CD4-positive, alpha-beta T cell treated with Interleukin-12 subunit alpha and Interleukin-12 subunit beta, for 1 hour (primary cell): Measurements from ENCODE around the gene SGPP2.

ENCODE experiments used
- DNase-seq: peaks from one replicate; pipeline ENCODE4 v3.0.0-alpha.2; 2020

Gene SGPP2

DNA sequence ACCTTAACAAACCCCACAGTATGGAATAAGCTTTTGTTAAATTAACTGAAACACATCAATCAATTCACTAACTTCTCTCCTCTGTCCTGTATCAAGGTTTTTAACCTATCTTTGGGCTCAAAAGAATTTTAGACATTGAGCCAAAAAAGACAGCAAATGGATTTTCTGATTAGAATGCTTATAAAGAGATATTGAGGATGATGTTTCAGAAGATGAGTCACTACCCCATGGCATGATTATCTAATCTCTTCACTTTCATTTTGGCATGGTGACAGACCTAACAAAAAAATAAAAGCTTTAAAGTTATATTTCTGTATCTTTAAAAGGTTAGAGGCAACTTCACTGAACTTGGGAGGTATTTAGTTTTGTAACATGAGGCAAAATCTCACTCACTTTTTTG lies 55.5 kb downstream of the SGPP2 start:
- no peak for DNase-seq

DNA sequence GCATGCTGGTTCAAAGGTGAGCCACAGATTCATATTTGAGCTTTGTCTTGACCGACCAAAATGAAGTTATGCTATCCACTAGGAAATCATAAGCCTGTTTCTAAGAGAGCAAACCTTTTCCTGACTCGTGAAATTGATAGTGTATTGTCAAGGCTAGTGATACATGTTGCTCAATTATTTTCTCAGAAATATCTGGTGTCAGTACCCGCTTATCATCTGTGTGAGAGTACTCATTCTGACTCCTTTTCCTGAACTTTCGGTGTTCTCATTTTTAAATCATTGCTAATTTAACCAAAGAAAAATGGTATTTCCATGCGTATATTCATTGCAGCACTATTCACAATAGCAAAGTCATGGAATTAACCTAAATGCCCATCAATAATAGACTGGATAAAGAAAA lies 56.2 kb downstream of the SGPP2 start:
- DNase-seq = no peak

DNA sequence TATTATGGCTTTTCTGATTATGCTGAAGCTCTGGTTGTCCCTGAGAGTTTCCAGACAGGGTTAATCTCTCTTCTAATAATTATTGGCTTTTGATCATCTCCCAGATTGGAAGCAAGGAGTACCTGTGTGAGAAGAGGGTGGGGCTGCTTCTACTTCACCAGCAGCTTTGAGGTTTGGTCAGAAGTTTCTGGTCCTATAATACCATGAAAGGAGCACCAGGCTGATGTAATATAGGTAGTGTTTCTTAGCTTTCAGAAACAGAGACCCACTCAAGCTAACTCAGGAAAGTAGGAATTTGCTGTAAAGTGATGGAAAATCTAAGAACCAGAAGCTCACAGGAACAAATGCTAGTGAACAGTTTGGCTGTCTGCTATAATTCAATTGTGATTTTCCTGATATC lies 57.6 kb downstream of the SGPP2 start:
- no peak for DNase-seq

DNA sequence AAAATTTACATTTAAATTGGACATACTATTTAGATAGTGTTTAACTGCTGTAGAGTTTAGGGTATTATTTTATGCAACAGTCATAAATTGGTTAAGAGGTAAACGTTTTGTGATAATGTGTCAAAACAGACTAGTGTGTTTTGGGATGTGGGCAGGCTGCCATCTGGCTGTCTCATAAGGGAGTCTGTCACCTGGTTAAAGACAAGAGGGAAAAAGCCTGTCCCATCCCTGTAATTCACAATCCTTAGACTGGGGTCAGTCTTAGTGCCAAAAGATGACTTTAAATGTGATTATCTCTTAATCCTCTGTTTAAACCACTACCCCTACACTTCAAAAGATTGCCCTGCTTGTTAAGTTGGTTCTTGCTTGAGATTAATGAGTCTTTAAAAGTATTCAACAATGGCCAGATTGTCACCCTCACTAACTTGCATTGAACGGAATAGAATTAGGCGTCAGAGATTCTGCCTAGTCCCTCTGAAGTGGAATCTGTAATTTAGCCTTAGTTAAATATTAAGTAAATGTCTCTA lies 59.2 kb downstream of the SGPP2 start:
- no peak for DNase-seq

DNA sequence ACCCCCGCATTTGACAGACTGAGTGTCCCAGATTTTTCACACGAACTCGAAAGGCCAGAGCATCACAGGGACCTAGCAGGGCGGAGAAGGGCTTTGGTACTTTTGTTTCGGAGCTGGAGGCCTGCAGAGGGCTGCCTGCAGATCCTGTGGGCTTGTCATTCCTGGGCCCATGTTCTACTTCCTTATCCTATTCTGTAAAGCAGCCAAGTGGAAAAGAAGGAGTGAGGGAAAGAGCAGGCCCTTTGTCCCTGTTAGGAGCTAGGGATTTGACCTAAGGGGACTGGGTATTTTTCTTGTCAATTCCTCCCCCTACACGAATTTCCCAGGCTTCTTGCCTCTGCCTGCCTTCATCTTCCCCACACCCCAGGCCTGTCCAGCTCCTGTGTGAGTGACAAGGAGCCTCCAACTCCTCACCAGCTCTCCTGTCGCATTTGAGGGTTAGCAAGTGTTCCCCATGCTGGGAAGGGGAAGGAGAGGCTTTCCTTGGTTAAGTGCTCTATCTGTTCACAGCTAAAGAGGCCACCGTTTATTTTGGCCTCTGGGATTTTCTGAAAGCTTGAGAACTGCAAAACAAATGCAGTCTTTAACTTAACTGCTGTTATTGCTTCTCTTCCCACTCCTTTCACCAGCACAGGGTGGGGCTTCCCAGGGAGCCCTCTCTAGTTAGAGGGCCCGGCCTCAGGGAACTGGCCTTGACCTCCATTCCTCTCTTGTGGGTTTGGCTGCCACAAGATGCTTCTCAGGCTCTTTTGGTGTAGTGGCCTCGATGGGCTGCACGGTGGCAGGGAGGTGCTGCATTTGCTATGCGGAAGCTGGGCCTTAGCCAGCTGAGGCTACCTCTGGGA lies 61.2 kb downstream of the SGPP2 start:
- DNase-seq = no peak

DNA sequence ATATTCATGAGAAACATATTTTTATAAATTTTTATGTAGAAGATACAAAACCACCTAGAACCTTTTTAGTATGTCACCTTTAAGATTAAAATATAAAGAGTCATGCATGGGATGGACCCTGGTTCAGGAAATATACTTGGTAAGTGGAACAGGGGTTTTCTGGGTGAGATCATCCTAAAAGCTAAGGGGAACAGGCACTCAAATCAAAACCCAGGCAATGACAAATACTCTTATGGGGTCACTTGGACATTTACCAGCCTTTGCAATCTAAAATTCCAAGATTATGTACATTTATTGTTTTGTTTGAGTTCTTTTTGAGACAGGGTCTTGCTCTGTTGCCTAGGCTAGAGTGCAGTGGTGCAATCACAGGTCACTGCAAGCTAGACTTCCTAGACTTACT lies 65.8 kb downstream of the SGPP2 start:
- no peak for DNase-seq

DNA sequence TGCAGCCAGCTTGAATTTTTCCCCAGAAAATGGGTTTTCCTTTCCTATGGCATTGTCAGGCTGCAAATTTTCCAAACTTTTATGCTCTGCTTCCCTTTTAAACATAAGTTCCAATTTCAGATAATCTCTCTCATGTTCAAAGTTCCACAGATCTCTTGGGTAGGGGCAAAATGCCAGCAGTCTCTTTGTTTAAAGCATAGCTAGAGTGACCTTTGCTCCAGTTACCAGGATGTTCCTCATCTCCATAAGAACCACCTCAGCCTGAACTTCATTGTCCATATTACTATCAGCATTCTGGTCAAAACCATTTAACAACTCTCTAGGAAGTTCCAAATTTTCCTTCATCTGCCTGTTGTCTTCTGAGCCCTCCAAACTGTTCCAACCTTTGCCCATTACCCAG lies 68.3 kb downstream of the SGPP2 start:
- no peak for DNase-seq

DNA sequence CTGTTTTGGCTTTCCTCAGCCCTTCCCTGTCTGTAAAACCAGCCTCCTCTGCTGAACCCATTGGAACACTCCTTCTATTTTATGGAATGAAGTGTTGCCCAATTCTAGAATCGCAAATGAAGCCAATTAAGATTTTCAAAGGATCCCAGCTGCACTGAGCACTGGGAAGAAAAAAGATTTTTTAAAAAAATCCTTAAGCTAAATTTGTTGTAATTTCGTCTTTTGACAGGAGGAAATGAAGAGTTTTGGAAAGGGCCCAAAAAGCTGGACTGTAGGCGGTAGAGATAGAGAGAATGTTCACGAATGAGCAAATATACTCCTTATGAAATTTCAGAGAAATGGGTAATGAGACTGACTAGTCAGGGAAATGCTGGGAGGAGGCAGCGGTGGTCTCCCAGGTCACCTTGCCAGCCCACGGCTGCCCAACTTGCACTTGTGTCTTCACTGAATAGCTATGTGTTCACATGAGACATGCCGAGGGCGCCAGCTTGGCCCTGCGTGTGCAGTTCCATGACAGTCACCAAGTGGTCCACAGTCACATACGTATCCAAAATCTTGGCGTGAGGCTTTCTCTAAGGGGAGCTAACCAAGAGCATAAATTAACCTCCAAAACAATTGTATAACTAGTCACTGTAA lies 69.9 kb downstream of the SGPP2 start:
- DNase-seq = no peak

DNA sequence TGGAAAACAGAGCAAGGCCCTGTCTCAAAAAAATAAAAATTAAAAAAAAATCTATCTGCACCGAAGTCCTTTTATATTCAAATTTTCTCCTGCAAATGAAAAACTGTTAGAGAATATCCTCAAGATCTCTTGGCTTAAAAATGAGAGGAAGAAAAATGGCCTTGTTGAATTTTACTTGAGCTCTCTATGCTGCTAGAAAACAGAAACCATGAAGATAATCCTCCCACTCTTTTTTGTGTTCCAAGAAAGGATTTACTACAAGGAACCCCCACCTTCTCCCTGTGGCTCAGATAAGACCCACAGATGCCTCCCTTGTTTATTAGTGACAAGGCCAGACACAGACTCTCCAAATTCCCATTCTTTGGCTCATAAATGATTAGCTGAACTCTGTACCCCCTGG lies 71.0 kb downstream of the SGPP2 start:
- DNase-seq = no peak

DNA sequence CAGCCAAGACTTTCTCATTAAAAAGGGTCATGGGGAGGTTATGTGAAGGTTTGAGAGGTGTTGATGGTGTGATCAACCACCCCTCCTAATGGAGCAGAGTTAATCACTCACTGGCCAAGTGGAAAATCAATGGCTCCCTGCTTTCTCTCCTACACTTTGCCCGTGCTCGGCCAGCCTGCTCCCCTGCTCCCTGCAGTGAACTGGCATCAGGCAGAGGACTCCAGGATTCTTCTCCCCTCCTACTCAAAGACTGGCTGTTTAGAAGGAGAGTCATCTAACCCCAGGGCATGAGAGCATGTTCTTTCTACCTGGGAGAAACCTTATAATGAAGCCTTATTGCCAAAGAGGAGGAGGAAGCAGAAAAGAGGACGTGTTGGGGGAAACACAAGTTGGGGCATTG lies 74.9 kb downstream of the SGPP2 start:
- no peak for DNase-seq

DNA sequence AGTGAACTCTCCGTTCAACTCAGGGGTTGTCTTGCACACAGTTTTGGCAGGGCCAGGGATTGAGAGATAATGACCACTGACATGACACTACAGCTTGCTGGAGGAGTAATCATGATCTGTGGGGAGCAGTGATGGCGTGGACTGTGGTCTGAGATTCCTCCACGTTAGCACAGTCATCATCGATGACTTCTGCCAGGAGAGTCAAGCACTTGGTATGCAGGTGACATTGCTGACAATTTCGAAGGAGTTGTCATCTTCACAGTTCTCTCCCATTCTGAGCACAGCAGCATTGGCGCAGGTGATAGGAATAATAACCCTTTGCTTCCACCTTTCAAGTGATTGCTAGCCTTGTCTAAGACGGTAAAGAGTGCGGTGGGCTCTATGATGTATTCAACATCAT lies 79.8 kb downstream of the SGPP2 start:
- DNase-seq = no peak

DNA sequence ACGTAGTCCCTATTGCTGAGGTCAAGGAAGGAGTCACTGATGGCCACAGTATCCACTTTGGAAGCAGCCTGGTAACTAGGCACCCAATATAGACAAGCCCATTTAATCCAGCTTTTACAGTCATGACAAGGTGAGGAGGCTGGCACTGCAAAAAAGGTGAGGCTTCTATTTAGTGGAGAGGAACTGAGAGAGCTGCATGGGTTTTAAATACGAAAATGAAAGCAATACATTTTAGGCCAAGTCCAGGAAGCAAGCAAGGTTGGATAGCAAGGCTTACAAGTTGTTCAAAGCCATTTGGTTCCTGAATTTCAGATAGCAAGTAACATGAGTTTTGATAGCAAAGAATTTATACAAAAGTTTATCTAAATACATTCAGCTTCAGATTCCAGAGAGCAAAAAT lies 80.4 kb downstream of the SGPP2 start:
- no peak for DNase-seq

DNA sequence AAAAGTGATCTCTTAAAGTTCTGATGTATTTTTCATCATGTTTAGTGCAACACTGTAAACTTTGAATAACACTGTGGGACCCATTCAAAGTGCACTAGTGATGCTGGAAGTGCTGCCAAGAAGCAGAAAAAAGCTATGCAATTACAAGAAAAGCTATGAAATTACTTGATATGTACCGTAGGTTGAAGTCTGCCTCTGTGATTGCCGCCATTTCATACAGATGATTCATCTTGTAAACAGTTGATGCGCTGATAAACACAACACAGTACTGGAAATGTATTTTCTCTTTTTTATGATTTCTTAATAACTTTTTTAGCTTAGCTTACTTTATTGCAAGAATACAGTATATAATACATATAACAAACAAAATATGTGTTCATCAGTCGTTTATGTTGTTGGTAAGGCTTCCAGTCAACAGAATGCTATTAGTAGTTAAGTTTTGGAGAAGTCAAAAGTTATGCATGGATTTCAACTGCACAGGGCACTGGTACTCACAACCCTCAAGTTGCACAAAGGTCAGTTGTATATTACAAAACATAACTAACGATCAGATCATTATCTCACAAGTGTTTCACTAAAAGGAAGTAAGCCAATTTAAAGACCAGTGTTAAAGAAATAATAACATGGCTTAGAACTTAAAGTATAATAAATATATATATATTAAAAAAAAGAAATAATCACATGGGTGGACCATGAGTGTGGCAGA lies 82.0 kb downstream of the SGPP2 start:
- no peak for DNase-seq

DNA sequence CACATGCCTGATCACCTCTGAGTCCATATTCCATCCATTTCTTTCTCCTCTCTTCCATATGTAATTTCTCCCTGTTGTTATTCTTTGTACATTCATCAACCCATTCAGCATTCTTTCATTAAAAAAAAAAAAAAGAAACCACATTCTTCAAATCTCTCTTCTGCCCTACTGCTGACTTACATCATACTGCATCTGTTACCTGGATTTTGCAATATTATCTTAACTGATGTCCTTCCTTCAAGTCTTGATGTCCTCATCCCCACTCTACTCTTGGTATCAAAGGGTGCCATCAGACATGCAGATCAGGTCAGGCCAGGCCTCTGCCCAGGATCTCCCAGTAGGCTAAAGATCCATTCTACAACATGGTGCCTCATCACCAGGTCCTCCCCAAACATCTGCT lies 90.6 kb downstream of the SGPP2 start:
- DNase-seq = no peak

DNA sequence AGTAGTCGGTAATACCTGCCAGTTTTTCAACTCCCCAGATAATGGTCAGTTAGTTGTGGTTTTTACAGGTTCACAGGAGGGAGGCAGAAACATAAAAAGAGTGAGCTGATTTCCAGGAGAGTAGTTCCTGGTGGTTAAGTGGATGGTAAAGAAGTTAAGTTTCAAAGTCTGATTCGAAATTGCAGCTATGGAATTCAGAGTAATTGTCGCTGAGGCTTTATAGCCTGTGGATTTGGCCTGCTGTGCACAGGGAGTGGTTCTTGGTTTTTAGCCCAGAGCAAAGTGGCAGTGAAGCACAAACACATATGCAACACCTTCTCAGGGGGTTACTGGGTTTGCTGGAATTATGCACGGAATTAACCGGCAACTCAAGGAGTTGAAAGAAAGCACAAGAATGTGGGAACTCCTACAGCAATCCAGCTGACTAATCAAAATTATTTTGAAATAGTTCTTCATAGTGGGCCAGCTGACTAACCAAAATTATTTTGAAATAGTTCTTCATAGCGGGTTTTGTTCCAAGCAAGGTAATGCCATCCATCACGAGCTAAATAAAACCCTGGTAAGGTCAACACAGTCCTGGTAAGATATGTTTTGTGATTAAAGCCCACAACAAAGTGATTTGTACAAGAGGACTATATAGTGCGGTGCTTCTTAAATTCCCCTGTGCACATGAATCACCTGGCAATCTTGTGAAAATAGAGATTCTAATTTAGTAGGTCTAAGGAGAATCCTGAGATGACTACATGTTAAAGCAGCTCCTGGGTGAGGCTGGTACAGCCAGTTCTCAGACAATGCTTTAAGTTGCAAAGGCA lies 94.4 kb downstream of the SGPP2 start:
- DNase-seq = no peak

DNA sequence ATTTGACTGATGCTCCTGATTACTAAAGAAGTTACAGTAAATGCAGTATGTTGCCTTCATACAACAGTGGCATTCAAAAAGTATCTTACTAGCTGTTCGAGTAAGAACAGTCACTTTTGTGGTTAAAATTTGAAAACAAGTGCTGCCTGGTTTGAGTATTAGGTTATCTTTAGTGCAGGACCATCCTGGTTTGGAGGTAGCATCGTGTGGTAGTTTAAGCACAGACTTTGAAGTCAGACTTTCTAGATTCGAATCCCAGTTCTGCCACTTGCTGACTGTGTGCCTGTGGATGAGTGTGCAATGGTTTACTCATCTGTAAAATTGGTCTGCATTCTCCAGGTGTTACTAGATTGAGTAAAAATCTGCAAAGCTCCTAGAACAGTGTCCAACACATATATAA lies 96.8 kb downstream of the SGPP2 start:
- DNase-seq = no peak

DNA sequence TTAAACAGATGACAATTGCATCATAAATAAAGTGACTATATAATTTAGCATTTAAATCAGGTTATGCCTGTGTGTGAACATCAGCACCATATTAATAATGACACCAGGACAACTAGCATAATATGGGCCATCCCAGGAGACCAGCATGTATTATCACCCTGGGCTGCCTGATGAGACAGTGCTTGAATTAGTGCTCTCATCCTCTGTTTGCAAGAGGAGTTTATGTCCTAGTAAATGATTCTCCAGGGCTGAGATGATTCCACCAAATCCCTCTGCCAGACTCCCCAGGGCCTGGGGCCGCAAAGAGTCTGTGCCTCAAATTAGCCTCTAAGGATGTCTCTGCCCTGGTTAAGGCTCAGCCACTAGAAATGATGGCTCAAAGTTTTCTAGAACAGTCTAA lies 97.7 kb downstream of the SGPP2 start:
- DNase-seq = no peak

DNA sequence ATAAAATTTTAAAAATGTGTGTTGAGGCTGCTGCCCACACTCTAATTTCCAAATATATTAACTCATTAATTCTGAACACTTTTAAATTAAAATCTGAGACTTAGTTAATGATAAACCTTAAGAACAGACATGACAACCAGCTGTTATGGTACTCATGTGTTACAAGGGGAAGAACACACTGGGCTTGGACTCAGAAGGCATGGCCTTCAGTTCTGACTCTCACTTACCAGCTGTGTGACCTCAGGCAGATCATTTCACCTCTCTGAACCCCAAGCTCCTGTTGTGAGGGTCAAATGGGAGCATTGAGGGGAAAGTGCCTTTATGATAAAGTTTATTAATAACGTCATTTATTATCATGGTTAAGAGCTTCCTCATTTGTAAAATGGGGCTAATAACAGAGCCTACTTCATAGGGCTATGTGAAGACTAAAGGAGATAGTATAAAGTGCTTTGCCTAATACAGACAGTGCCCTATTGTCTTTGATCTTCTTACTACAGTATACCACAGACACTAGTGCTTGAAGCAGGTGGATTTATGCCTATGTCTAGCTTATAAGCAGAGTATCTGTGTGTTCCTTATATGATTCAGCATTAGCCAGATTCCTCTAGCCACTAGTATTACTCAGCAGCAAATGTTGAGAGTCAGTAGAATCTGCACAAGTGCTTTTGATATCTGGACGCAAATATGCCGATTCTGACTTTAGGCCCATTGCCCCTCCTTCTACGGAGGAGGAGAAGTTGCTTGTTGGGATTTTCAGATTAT lies 99.6 kb downstream of the SGPP2 start:
- DNase-seq = no peak

DNA sequence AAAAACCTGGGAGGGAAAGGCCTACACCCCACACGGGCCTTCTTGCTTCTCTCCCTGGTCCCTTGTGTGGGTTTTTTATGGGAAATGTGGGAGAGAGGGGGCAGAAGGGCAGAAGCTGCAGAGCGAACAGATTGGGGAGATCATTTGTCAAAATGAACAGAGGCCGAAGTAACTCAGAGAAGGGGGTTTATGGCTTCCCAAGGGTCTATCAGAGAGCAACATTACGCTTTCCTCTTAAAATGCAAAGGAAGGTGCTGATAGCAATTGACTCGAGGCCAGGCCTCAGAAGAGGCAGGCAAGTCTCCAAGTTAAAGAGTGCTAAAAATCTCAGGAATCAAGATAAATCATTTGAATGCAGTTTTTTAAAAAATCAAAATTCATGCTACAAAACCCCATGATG lies 101.5 kb downstream of the SGPP2 start:
- DNase-seq = no peak

DNA sequence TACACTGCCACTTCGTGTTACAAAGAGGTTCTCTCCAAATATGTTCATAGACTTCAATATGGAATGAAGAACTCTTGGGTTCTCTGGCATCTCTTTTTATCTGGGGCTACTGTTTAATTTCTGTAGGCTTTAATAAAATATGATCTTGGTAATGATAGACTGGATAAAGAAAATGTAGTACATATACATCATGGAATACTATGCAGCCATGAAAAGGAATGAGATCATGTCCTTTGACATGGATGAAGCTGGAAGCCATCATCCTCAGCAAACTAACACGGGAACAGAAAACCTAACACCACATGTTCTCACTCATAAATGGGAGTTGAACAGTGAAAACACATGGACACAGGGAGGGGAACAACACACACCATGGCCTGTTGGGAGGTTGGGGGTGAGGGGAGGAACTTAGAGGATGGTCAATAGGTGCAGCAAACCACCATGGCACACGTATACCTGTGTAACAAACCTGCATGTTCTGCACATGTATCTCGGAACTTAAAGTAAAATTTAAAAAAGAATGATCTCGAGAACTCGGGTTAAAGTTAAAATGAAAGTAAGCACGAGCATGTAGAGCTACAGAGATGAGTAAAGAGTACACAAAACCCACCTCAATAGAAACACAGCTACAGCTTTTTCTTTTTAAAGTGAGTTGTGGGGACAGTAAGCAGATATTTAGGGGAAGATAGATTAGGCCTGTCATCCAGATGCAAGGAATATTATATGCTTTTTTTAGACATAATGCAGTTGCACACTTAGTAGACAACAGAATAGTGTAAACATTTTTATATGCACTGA lies 102.3 kb downstream of the SGPP2 start:
- DNase-seq = no peak

DNA sequence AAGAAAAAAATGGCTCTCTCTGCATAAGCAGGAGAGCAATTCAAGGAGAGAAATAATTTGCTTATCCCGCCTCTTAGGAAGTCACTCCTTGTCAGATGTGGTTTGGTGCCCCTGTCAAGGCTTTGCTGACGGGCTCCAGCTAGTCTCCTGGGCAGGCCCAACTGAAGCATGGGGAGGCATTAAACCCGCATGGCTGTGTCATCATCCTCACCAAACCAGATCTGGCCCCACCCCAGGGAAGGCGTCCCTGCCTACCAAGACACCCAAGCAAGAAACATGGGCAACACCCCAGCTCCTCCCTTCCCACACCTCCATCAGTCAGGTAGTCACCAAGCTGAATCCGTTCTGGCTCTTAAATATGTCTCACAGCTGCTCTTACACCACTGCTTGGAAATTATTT lies 108.0 kb downstream of the SGPP2 start:
- no peak for DNase-seq
